Left lung (tissue), 10 donors: ENCODE results near the gene ARHGAP26. TPM values are rescaled to one million over a fixed set of nuclear protein-coding genes. Genes with fewer than 3 reads are reported as not detected.
A peak's percentile ranks its signal among the peaks of the same experiment; 100 is the strongest.

Experiments
- ATAC-seq: fragments of 200-7000 bp; cut with Tn5 transposase; one replicate; pipeline ENCODE4 v1.9.1; 2020; ENCODE audit warnings: moderate library complexity
- DNase-seq, 4 donors: peaks; one replicate each; pipeline ENCODE4 v3.0.0-alpha.2; 2013 to 2020
- H3K27ac ChIP-seq, 2 donors: fragments of 200-600 bp; sonication (generic) in 1 of 2; one replicate each; pipeline versions ENCODE4 v1.5.0 to v1.8.0; 2020 to 2021
- H3K27me3 ChIP-seq, 2 donors: fragments of 200-600 bp; sonication (generic) in 1 of 2; one replicate each; pipeline versions ENCODE4 v1.5.0 to v1.8.0; 2020 to 2021
- H3K36me3 ChIP-seq, 2 donors: fragments of 200-600 bp; sonication (generic) in 1 of 2; one replicate each; pipeline versions ENCODE4 v1.5.0 to v1.8.0; 2020 to 2021
- H3K4me1 ChIP-seq, 2 donors: fragments of 200-600 bp; one replicate each; pipeline ENCODE4 v1.8.0; 2021
- H3K4me3 ChIP-seq, 2 donors: fragments of 200-600 bp; sonication (generic) in 1 of 2; one replicate each; pipeline versions ENCODE4 v1.5.0 to v1.8.0; 2020 to 2021; ENCODE audit warnings: mild to moderate bottlenecking in 1 of 2
- H3K9me3 ChIP-seq, 2 donors: fragments of 200-600 bp; sonication (generic) in 1 of 2; one replicate each; pipeline versions ENCODE4 v1.5.0 to v1.8.0; 2020 to 2021
- CTCF ChIP-seq, 2 donors: fragments of 200-600 bp; sonication (generic) in 1 of 2; IDR thresholded peaks; one replicate each; pipeline versions ENCODE4 v1.5.0 to v1.8.0; 2021; ENCODE audit warnings: antibody characterized with exemption in 2 of 2
- intact Hi-C, 2 donors: fragments of 100-400 bp; cut with DNase I; formaldehyde crosslinking; loops; one replicate each; pipeline versions ENCODE4 v1.11.2 to v1.14.2; 2022
- polyA plus RNA-seq, 6 donors: library from polyadenylated mRNA; unstranded; fragments of 120-200 nt; gene quantifications; one replicate each; pipeline ENCODE4 v1.2.1, GENCODE V29; 2013; ENCODE audit not compliant: insufficient read length in 6 of 6
- total RNA-seq, 2 donors: library from RNA; stranded (reverse); fragmentation: NEBNext Ultra II Directional; extraction: Animal tissue kit (Norgen Biotek cat#: 25700); gene quantifications; one replicate each; pipeline ENCODE4 v1.2.1, GENCODE V29; 2021
- donor health status: DM: no; HTN: yes; CAD: no.
- donor health status: DM: no; HTN: no; CAD: no.

The ARHGAP26 gene
- total and polyA plus RNA-seq, 8 donors = 13.9 to 61.9 (median 14.9) TPM

GRCh38 chr5:143168921-143169810 is 399.0 kb downstream of the ARHGAP26 start:
- peaks cover 0 to 11% of the 10 kb centered on the region in 2 donors for H3K36me3 ChIP-seq
- TF ChIP-seq CTCF (IDR thresholded peaks at IDR 0.05) = no peak
- no peaks in the 10 kb centered on the region for H3K9me3 ChIP-seq
- no peak overlapping the region for H3K27ac ChIP-seq
- no peaks in the 10 kb centered on the region for H3K27me3 ChIP-seq
- no peak for DNase-seq
- ATAC-seq = peak; percentile 46
- no peaks in the 10 kb centered on the region for H3K4me1 ChIP-seq
- H3K4me3 ChIP-seq = no peak overlapping the region
- intact Hi-C loops = no loop called here

- Histone ChIP-seq H3K4me1 (no peaks in the 10 kb centered on the region), H3K27ac (no peak overlapping the region), H3K4me3 (no peak overlapping the region), H3K9me3 (no peaks in the 10 kb centered on the region), H3K36me3 (peaks cover 0 to 11% of the 10 kb centered on the region in 2 donors), H3K27me3 (no peaks in the 10 kb centered on the region)
- DNase-seq (no peak), ATAC-seq (no peak)
- intact Hi-C loops = no loop called here
- TF ChIP-seq CTCF (IDR thresholded peaks at IDR 0.05) = no peak
Measured at GRCh38 chr5:143170104-143170503, 399.9 kb downstream of the ARHGAP26 start.

- H3K27ac ChIP-seq = no peak overlapping the region
- no peaks in the 10 kb centered on the region for H3K27me3 ChIP-seq
- TF ChIP-seq CTCF (IDR thresholded peaks at IDR 0.05) = no peak
- intact Hi-C loops = no loop called here
- H3K9me3 ChIP-seq = no peaks in the 10 kb centered on the region
- ATAC-seq = no peak
- no peak for DNase-seq
- no peak overlapping the region for H3K4me3 ChIP-seq
- peaks cover 0 to 5% of the 10 kb centered on the region in 2 donors for H3K4me1 ChIP-seq
- H3K36me3 ChIP-seq = peaks cover 0 to 11% of the 10 kb centered on the region in 2 donors
Measured at GRCh38 chr5:143170977-143171376, 400.8 kb downstream of the ARHGAP26 start.

GRCh38 chr5:143172739-143173138 is 402.6 kb downstream of the ARHGAP26 start:
- intact Hi-C loops = no loop called here
- Histone ChIP-seq H3K4me3 (no peak overlapping the region), H3K9me3 (no peaks in the 10 kb centered on the region), H3K27ac (no peak overlapping the region), H3K36me3 (peaks cover 0 to 11% of the 10 kb centered on the region in 2 donors), H3K27me3 (no peaks in the 10 kb centered on the region), H3K4me1 (peaks cover 3 to 8% of the 10 kb centered on the region in 2 donors)
- DNase-seq = no peak
- no peak for ATAC-seq
- TF ChIP-seq CTCF (IDR thresholded peaks at IDR 0.05) = no peak

GRCh38 chr5:143173139-143173889 is 403.1 kb downstream of the ARHGAP26 start:
- DNase-seq (no peak), ATAC-seq (no peak)
- H3K27ac ChIP-seq = no peak overlapping the region
- H3K9me3 ChIP-seq = no peaks in the 10 kb centered on the region
- H3K4me3 ChIP-seq = no peak overlapping the region
- intact Hi-C loops = no loop called here
- peaks cover 0 to 13% of the 10 kb centered on the region in 2 donors for H3K36me3 ChIP-seq
- H3K27me3 ChIP-seq = no peaks in the 10 kb centered on the region
- peaks cover 3 to 8% of the 10 kb centered on the region in 2 donors for H3K4me1 ChIP-seq
- TF ChIP-seq CTCF (IDR thresholded peaks at IDR 0.05) = no peak
